GM23338 (cell line): ENCODE results near the gene POLR2L. TPM values are rescaled to one million over a fixed set of nuclear protein-coding genes. Genes with fewer than 3 reads are reported as not detected.

Source experiments
- POLR2AphosphoS5 ChIP-seq: IDR thresholded peaks from 2 replicates; pipeline ENCODE4 v1.6.1; 2016; ENCODE audit warnings: antibody characterized with exemption, low read depth
- REST ChIP-seq: IDR thresholded peaks from one replicate; pipeline ENCODE4 v1.6.1; 2018; ENCODE audit warnings: antibody characterized with exemption; ENCODE audit not compliant: unreplicated experiment
- ZNF331 ChIP-seq: fragments of 250-450 bp; sonication (Bioruptor Pico); IDR thresholded peaks from 2 replicates; pipeline ENCODE4 v1.5.0; 2020; ENCODE audit warnings: low read depth, mild to moderate bottlenecking, moderate library complexity
- ZNF462 ChIP-seq: fragments of 250-450 bp; sonication (Bioruptor Pico); IDR thresholded peaks from 2 replicates; pipeline ENCODE4 v1.5.0; 2020; ENCODE audit warnings: mild to moderate bottlenecking, moderate library complexity
- polyA plus RNA-seq: library from polyadenylated mRNA; unstranded; fragments of >200 nt; fragmentation: Nextera tagmentation; extraction: Ambion mirVana; gene quantifications from 2 replicates; pipeline ENCODE4 v1.2.1, GENCODE V29; 2016
- total RNA-seq: library from RNA; depleted of rRNA; stranded (reverse); fragments of >200 nt; shearing (Covaris generic); gene quantifications from 2 replicates; pipeline ENCODE4 v1.2.3, GENCODE V29; 2014

POLR2L gene
- total and polyA plus RNA-seq, 2 experiments from 2014 or later: 32.2 to 369 TPM

- no peak for TF ChIP-seq ZNF462 (CRISPR knock-in tag)
- no peak for TF ChIP-seq REST
- TF ChIP-seq POLR2AphosphoS5: no peak
- no peak for TF ChIP-seq ZNF331
These were observed 48.6 kb upstream of the POLR2L start (continued) for GRCh38 chr11:890794-891540.
